HEK293 (cell line): ENCODE measurements around the gene EXOC8.
A peak's percentile ranks its signal among the peaks of the same experiment; 100 is the strongest.

ENCODE experiments used
- CTCF ChIA-PET: fragments of 350-600 bp; formaldehyde crosslinking; extraction: SDS; loops from one replicate; lab custom pipeline; 2021; ENCODE audit warnings: antibody characterized with exemption; lab: Yijun Ruan, JAX
- POLR2A ChIA-PET: fragments of 300-600 bp; formaldehyde crosslinking; extraction: SDS; loops from one replicate; lab custom pipeline; 2020; ENCODE audit warnings: antibody characterized with exemption, inconsistent platforms; lab: Yijun Ruan, JAX
- H3K27ac ChIP-seq: fragments of 200-500 bp; sonication (Bioruptor generic); 2 replicates; pipeline ENCODE4 v1.5.1; 2014; ENCODE audit warnings: low read depth, low read length, control low read depth, inconsistent platforms; ENCODE audit errors: extremely low read depth
- H3K36me3 ChIP-seq, 2 experiments: fragments of 200-500 bp in 1 of 2; sonication (Bioruptor generic) in 1 of 2; 1 replicate in 1 of 2; 2 replicates in 1 of 2; pipeline ENCODE4 v1.5.1; 2014 to 2017; ENCODE audit warnings: inconsistent platforms in 2 of 2, low read length in 2 of 2; ENCODE audit not compliant: control insufficient read depth in 2 of 2, insufficient read depth in 1 of 2
- H3K4me1 ChIP-seq: fragments of 200-500 bp; sonication (Bioruptor generic); 2 replicates; pipeline ENCODE4 v1.5.1; 2014; ENCODE audit warnings: mild to moderate bottlenecking, low read length, inconsistent platforms; ENCODE audit not compliant: control insufficient read depth, insufficient read depth
- H3K4me3 ChIP-seq: 2 replicates; pipeline ENCODE4 v1.5.1; 2011; ENCODE audit warnings: low read depth, mild to moderate bottlenecking, control low read depth, low read length, moderate library complexity
- H3K9me3 ChIP-seq: fragments of 200-500 bp; sonication (Bioruptor generic); 2 replicates; pipeline ENCODE4 v1.5.1; 2014; ENCODE audit warnings: low read depth, low read length, inconsistent platforms; ENCODE audit not compliant: control insufficient read depth, insufficient read depth
- GLI2 ChIP-seq: fragments of 450-650 bp; formaldehyde crosslinking; IDR thresholded peaks from 2 replicates; pipeline ENCODE4; 2017; ENCODE audit warnings: missing biosample characterization, missing genetic modification characterization, low read depth, borderline replicate concordance
- HOXA7 ChIP-seq: sonication (generic); formaldehyde crosslinking; IDR thresholded peaks from 2 replicates; pipeline ENCODE4 v1.8.1; 2022; ENCODE audit warnings: missing genetic modification reagents, borderline replicate concordance
- KLF16 ChIP-seq: fragments of 450-650 bp; formaldehyde crosslinking; IDR thresholded peaks from 2 replicates; pipeline ENCODE4 v1.5.1; 2017; ENCODE audit warnings: missing biosample characterization, missing genetic modification characterization
- KLF7 ChIP-seq: fragments of 450-650 bp; formaldehyde crosslinking; IDR thresholded peaks from 2 replicates; pipeline ENCODE4 v1.5.1; 2016; ENCODE audit warnings: missing biosample characterization, missing genetic modification characterization, borderline replicate concordance
- MZF1 ChIP-seq: fragments of 450-650 bp; formaldehyde crosslinking; IDR thresholded peaks from 2 replicates; pipeline ENCODE4 v1.5.1; 2017; ENCODE audit warnings: missing biosample characterization, missing genetic modification characterization, borderline replicate concordance
- PATZ1 ChIP-seq: fragments of 450-650 bp; formaldehyde crosslinking; IDR thresholded peaks from 2 replicates; pipeline ENCODE4 v1.5.1; 2016; ENCODE audit warnings: missing biosample characterization, missing genetic modification characterization
- PRDM1 ChIP-seq: fragments of 450-650 bp; formaldehyde crosslinking; IDR thresholded peaks from 2 replicates; pipeline ENCODE4; 2016; ENCODE audit warnings: missing biosample characterization, missing genetic modification characterization
- PRDM10 ChIP-seq: fragments of 450-650 bp; formaldehyde crosslinking; IDR thresholded peaks from 2 replicates; pipeline ENCODE4 v1.5.1; 2016; ENCODE audit warnings: missing biosample characterization, missing genetic modification characterization
- ZNF169 ChIP-seq: fragments of 450-650 bp; formaldehyde crosslinking; IDR thresholded peaks from 2 replicates; pipeline ENCODE4 v1.5.1; 2016; ENCODE audit warnings: missing biosample characterization, missing genetic modification characterization
- ZNF184 ChIP-seq: fragments of 450-650 bp; IDR thresholded peaks from 2 replicates; pipeline ENCODE4 v1.5.1; 2018; ENCODE audit warnings: missing biosample characterization, mild to moderate bottlenecking, missing genetic modification characterization
- ZNF302 ChIP-seq: fragments of 450-650 bp; formaldehyde crosslinking; IDR thresholded peaks from 2 replicates; pipeline ENCODE4 v1.5.1; 2016; ENCODE audit warnings: missing biosample characterization, missing genetic modification characterization, low read depth
- ZNF398 ChIP-seq: fragments of 450-650 bp; formaldehyde crosslinking; IDR thresholded peaks from 2 replicates; pipeline ENCODE4 v1.5.1; 2017; ENCODE audit warnings: missing biosample characterization, missing genetic modification characterization
- ZNF530 ChIP-seq: fragments of 450-650 bp; formaldehyde crosslinking; IDR thresholded peaks from 2 replicates; pipeline ENCODE4 v1.5.1; 2016; ENCODE audit warnings: low read depth, missing biosample characterization, missing genetic modification characterization
- ZNF555 ChIP-seq: fragments of 450-650 bp; formaldehyde crosslinking; conservative IDR thresholded peaks from 2 replicates; pipeline ENCODE4 v1.5.1; 2017; ENCODE audit warnings: missing biosample characterization, mild to moderate bottlenecking, missing genetic modification characterization, inconsistent platforms
- ZNF621 ChIP-seq: fragments of 450-650 bp; formaldehyde crosslinking; IDR thresholded peaks from 2 replicates; pipeline ENCODE4 v1.5.1; 2017; ENCODE audit warnings: missing biosample characterization, missing genetic modification characterization
- ZSCAN23 ChIP-seq: fragments of 450-650 bp; formaldehyde crosslinking; IDR thresholded peaks from 2 replicates; pipeline ENCODE4 v1.5.1; 2016; ENCODE audit warnings: missing biosample characterization, missing genetic modification characterization
- TF ChIP-seq, protein P1 (sequence below): fragments of 450-650 bp; formaldehyde crosslinking; IDR thresholded peaks from 2 replicates; pipeline ENCODE4 v1.5.1; 2016; ENCODE audit warnings: missing biosample characterization, missing genetic modification characterization, borderline replicate concordance
- TF ChIP-seq, protein P2 (sequence below): fragments of 450-650 bp; formaldehyde crosslinking; IDR thresholded peaks from 2 replicates; pipeline ENCODE4 v1.5.1; 2016; ENCODE audit warnings: missing biosample characterization, missing genetic modification characterization
- TF ChIP-seq, protein P3 (sequence below): fragments of 450-650 bp; formaldehyde crosslinking; IDR thresholded peaks from 2 replicates; pipeline ENCODE4 v1.5.1; 2016; ENCODE audit warnings: missing biosample characterization, missing genetic modification characterization, low read depth

EXOC8 gene

DNA sequence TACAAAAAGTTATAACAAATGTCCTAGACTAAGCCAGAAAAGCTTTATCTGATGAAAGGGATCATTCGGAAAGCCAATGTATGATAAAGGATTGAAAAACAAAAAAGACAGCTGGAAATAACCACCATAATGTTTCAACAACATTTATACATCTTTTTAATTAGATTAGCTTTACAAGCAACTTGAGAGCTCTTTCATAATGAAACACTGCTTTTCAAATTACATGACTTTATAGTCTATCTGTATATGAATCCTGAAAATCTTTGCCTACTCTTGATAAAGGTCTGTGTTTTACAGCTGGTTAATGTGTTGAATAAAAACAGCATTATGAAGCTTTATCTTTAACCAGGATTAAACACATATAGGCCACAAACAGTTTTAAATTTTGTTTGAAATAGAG, 26.0 kb upstream of the EXOC8 start (continued):
- TF ChIP-seq, protein P1, sequence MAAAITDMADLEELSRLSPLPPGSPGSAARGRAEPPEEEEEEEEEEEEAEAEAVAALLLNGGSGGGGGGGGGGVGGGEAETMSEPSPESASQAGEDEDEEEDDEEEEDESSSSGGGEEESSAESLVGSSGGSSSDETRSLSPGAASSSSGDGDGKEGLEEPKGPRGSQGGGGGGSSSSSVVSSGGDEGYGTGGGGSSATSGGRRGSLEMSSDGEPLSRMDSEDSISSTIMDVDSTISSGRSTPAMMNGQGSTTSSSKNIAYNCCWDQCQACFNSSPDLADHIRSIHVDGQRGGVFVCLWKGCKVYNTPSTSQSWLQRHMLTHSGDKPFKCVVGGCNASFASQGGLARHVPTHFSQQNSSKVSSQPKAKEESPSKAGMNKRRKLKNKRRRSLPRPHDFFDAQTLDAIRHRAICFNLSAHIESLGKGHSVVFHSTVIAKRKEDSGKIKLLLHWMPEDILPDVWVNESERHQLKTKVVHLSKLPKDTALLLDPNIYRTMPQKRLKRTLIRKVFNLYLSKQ (tag by site-specific recombination), result no peak
- TF ChIP-seq, protein P2, sequence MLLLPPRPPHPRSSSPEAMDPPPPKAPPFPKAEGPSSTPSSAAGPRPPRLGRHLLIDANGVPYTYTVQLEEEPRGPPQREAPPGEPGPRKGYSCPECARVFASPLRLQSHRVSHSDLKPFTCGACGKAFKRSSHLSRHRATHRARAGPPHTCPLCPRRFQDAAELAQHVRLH (tag by site-specific recombination), result peak; percentile 62
- TF ChIP-seq ZNF555 (tag by site-specific recombination) (no peak), KLF16 (tag by site-specific recombination) (no peak), PRDM10 (tag by site-specific recombination) (no peak), ZNF621 (tag by site-specific recombination) (no peak)
- TF ChIP-seq, protein P3, sequence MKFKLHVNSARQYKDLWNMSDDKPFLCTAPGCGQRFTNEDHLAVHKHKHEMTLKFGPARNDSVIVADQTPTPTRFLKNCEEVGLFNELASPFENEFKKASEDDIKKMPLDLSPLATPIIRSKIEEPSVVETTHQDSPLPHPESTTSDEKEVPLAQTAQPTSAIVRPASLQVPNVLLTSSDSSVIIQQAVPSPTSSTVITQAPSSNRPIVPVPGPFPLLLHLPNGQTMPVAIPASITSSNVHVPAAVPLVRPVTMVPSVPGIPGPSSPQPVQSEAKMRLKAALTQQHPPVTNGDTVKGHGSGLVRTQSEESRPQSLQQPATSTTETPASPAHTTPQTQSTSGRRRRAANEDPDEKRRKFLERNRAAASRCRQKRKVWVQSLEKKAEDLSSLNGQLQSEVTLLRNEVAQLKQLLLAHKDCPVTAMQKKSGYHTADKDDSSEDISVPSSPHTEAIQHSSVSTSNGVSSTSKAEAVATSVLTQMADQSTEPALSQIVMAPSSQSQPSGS, result no peak

DNA sequence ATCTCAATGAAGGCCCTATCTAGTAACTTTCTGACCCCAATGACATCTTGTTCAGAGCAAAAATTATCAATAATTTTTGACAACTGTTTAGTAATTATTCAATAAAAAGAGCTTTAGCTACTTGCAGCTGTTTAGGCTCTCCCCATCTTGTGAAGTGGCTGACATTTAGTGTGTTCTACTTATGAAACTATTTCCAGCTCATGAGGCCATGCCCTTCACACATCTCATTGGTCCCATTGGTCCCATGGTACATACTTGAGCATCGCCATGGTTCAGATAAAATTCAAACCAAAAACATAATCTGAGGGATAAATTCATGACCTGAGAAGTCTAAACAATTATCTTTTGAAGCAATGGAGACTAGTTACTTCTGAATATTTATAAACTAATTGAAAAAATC, 24.7 kb upstream of the EXOC8 start:
- no peak for TF ChIP-seq PRDM1 (tag by site-specific recombination)
- TF ChIP-seq ZSCAN23, result no peak
- TF ChIP-seq ZNF169 (tag by site-specific recombination), result no peak
- no peak for TF ChIP-seq KLF7 (tag by site-specific recombination)
- no peak for TF ChIP-seq ZNF530
- no peak for TF ChIP-seq ZNF302 (tag by site-specific recombination)
- no peak for TF ChIP-seq ZNF398 (tag by site-specific recombination)
- no peak for TF ChIP-seq PATZ1
- no peak for TF ChIP-seq GLI2 (tag by site-specific recombination)
- no peak for TF ChIP-seq HOXA7 (CRISPR knock-in tag)
- TF ChIP-seq MZF1 (tag by site-specific recombination), result no peak
- TF ChIP-seq ZNF184 (tag by site-specific recombination), result no peak
- TF ChIP-seq, protein P3, result no peak
- TF ChIP-seq, all 188 proteins: peak for 0
- H3K36me3 ChIP-seq, result peaks cover 0 to 25% of the 10 kb centered on the region in 2 experiments
- peaks cover 13% of the 10 kb centered on the region; the same call in 1 of the 2 replicates for H3K4me1 ChIP-seq
- H3K27ac ChIP-seq, result no peak overlapping the region
- no peak overlapping the region for H3K4me3 ChIP-seq
- POLR2A ChIA-PET, result interaction anchor here (1.0 to 2.8 kb wide), 5 partner anchors 12 to 244 kb away, joined by 3 to 11 read pairs (median 3); partner anchors contain the start of genes EXOC8 and SPRTN
- H3K9me3 ChIP-seq, result no peaks in the 10 kb centered on the region
- CTCF ChIA-PET, result interaction anchor here (0.5 to 7.1 kb wide), 9 partner anchors 12 to 1654 kb away, joined by 3 to 87 read pairs (median 3); no protein-coding TSS in a partner anchor
